PC-3 (cell line): Measurements from ENCODE around the gene KRTAP10-11. TPM values are rescaled to one million over a fixed set of nuclear protein-coding genes. Genes with fewer than 3 reads are reported as not detected.
"Not testable (repeated sequence)": the region's sequence is repeated elsewhere in the genome, so short reads cannot be mapped to it uniquely, and the experiment has no call there.

Experiments used
- ATAC-seq: fragments of 200-7000 bp; cut with Tn5 transposase; 2 replicates; pipeline ENCODE4 v1.9.1; 2020; ENCODE audit warnings: mild to moderate bottlenecking, moderate library complexity
- BruUV-seq: library from RNA; stranded (reverse); fragments of 400-500 nt; replicated peaks from 2 replicates; lab custom pipeline; 2021; lab: Mats Ljungman, UMichigan
- CTCF ChIA-PET: fragments of 300-600 bp; sonication (Branson Sonifier 250); formaldehyde crosslinking; loops from one replicate; lab custom pipeline; 2022; ENCODE audit warnings: antibody characterized with exemption; lab: Charles Lee
- POLR2A ChIA-PET: fragments of 300-600 bp; sonication (Branson Sonifier 250); formaldehyde crosslinking; loops from one replicate; lab custom pipeline; 2022; ENCODE audit warnings: antibody characterized with exemption; ENCODE audit not compliant: unreplicated experiment; lab: Charles Lee
- DNase-seq: peaks from one replicate; pipeline ENCODE4 v3.0.0-alpha.2; 2015
- H2AFZ ChIP-seq: fragments of 300-600 bp; sonication (generic); 2 replicates; pipeline ENCODE4 v1.6.0; 2016; ENCODE audit warnings: antibody characterized with exemption, low read length
- H3F3A ChIP-seq: fragments of 300-600 bp; sonication (generic); one replicate; pipeline ENCODE4 v1.6.0; 2017; ENCODE audit warnings: antibody characterized with exemption, low read length, control low read depth, mild to moderate bottlenecking; ENCODE audit not compliant: unreplicated experiment
- H3K27ac ChIP-seq: fragments of 300-600 bp; sonication (generic); 2 replicates; pipeline ENCODE4 v1.5.1; 2016; ENCODE audit warnings: mild to moderate bottlenecking, low read length
- H3K27me3 ChIP-seq: fragments of 300-600 bp; sonication (generic); 2 replicates; pipeline ENCODE4 v1.6.1; 2016; ENCODE audit warnings: low read length, mixed read lengths
- H3K36me3 ChIP-seq: fragments of 300-600 bp; sonication (generic); 2 replicates; pipeline ENCODE4 v1.6.1; 2016; ENCODE audit warnings: low read depth, mixed run types, low read length, mixed read lengths
- H3K4me1 ChIP-seq: fragments of 300-600 bp; sonication (generic); 2 replicates; pipeline ENCODE4 v1.5.1; 2016; ENCODE audit warnings: low read length; ENCODE audit not compliant: insufficient read depth
- H3K4me2 ChIP-seq: fragments of 300-600 bp; sonication (generic); 2 replicates; pipeline ENCODE4 v1.6.0; 2016; ENCODE audit warnings: low read length
- H3K4me3 ChIP-seq: fragments of 300-600 bp; sonication (generic); 2 replicates; pipeline ENCODE4 v1.5.1; 2016; ENCODE audit warnings: mild to moderate bottlenecking, low read length, mixed read lengths
- H3K79me2 ChIP-seq: fragments of 300-600 bp; sonication (generic); 2 replicates; pipeline ENCODE4 v1.6.1; 2017; ENCODE audit warnings: low read length, mixed read lengths
- H3K9ac ChIP-seq: fragments of 300-600 bp; sonication (generic); 2 replicates; pipeline ENCODE4 v1.6.0; 2016; ENCODE audit warnings: mild to moderate bottlenecking, low read length
- H3K9me2 ChIP-seq: fragments of 300-600 bp; sonication (generic); replicated peaks from 2 replicates; pipeline ENCODE4 v1.6.1; 2016; ENCODE audit warnings: mixed run types, low read length, mixed read lengths
- H3K9me3 ChIP-seq: fragments of 300-600 bp; sonication (generic); 2 replicates; pipeline ENCODE4 v1.6.1; 2016; ENCODE audit warnings: low read length, mixed read lengths
- H4K20me1 ChIP-seq: fragments of 300-600 bp; sonication (generic); 2 replicates; pipeline ENCODE4 v1.6.1; 2016; ENCODE audit warnings: low read length, mixed read lengths
- CTCF ChIP-seq: fragments of 300-600 bp; sonication (generic); conservative IDR thresholded peaks from 2 replicates; pipeline ENCODE4 v1.5.1; 2017; ENCODE audit warnings: antibody characterized with exemption, low read depth, mild to moderate bottlenecking, low read length
- EZH2 ChIP-seq: fragments of 300-600 bp; sonication (generic); IDR thresholded peaks from one replicate; pipeline ENCODE4 v1.6.1; 2017; ENCODE audit warnings: antibody characterized with exemption, mild to moderate bottlenecking, low read length; ENCODE audit not compliant: unreplicated experiment
- EZH2phosphoT487 ChIP-seq: fragments of 300-600 bp; sonication (generic); IDR thresholded peaks from 2 replicates; pipeline ENCODE4 v1.6.1; 2018; ENCODE audit warnings: mild to moderate bottlenecking, antibody characterized with exemption, low read length, borderline replicate concordance
- intact Hi-C: fragments of 100-400 bp; cut with micrococcal nuclease; formaldehyde crosslinking; loops from 2 replicates; pipeline ENCODE4 v1.9.0; 2023
- total RNA-seq: library from RNA; depleted of rRNA; stranded (reverse); fragments of >200 nt; gene quantifications from 2 replicates; pipeline ENCODE4 v1.2.3, GENCODE V29; 2014

KRTAP10-11 gene
- total RNA-seq, 1 experiment from 2014 or later = not detected

- POLR2A ChIA-PET = no interaction called here
- BruUV-seq = no TSS peak
- DNase-seq (no peak), ATAC-seq (no peak)
- no peaks in the 10 kb centered on the region for H3F3A ChIP-seq
- H3K27me3 ChIP-seq = no peaks in the 10 kb centered on the region
- no peak overlapping the region for H3K4me2 ChIP-seq
- H3K9me3 ChIP-seq = 0 out of 2 replicates have a peak, but pooled peaks cover 5% of the 10 kb centered on the region
- no peaks in the 10 kb centered on the region for H3K79me2 ChIP-seq
- no peaks in the 10 kb centered on the region for H3K4me1 ChIP-seq
- no peak overlapping the region for H3K27ac ChIP-seq
- TF ChIP-seq CTCF (no peak), EZH2phosphoT487 (no peak), EZH2 (no peak)
- intact Hi-C loops = no loop called here
- CTCF ChIA-PET = no interaction called here
- no peak overlapping the region for H2AFZ ChIP-seq
- no peaks in the 10 kb centered on the region for H3K36me3 ChIP-seq
- H4K20me1 ChIP-seq = no peaks in the 10 kb centered on the region
- H3K9me2 ChIP-seq = no peaks in the 10 kb centered on the region
- H3K9ac ChIP-seq = no peak overlapping the region
- H3K4me3 ChIP-seq = no peak overlapping the region
Observed at GRCh38 chr21:44658913-44659595, 12.8 kb downstream of the KRTAP10-11 start.

GRCh38 chr21:44661567-44661966 lies 15.4 kb downstream of the KRTAP10-11 start:
- DNase-seq, H3K4me3 ChIP-seq, H3F3A ChIP-seq, H3K27ac ChIP-seq, H3K36me3 ChIP-seq, H2AFZ ChIP-seq, H3K4me1 ChIP-seq, CTCF ChIA-PET, H3K27me3 ChIP-seq, ATAC-seq, BruUV-seq, H3K79me2 ChIP-seq, H3K9ac ChIP-seq, POLR2A ChIA-PET, H3K9me3 ChIP-seq, H3K4me2 ChIP-seq, H4K20me1 ChIP-seq, intact Hi-C loops, H3K9me2 ChIP-seq: not testable (repeated sequence)

- Histone ChIP-seq H3K4me3 (no peak overlapping the region), H3K79me2 (no peaks in the 10 kb centered on the region), H3K27ac (no peak overlapping the region), H3K9me3 (no peaks in the 10 kb centered on the region), H4K20me1 (no peaks in the 10 kb centered on the region), H3K36me3 (no peaks in the 10 kb centered on the region), H3K4me1 (peaks cover 11% of the 10 kb centered on the region; the same call in 1 of the 2 replicates), H2AFZ (no peak overlapping the region), H3K9ac (no peak overlapping the region), H3F3A (no peaks in the 10 kb centered on the region), H3K4me2 (no peak overlapping the region), H3K9me2 (no peaks in the 10 kb centered on the region), H3K27me3 (no peaks in the 10 kb centered on the region)
- BruUV-seq = no TSS peak
- ChIA-PET POLR2A (no interaction called here), CTCF (interaction anchor here (0.7 kb wide), 1 partner anchor 78 kb away, joined by 3 read pairs; no protein-coding TSS in a partner anchor)
- ATAC-seq (no peak), DNase-seq (no peak)
- intact Hi-C loops = no loop called here
- TF ChIP-seq EZH2 (no peak), CTCF (no peak), EZH2phosphoT487 (no peak)
Observed at GRCh38 chr21:44664691-44665090, 18.5 kb downstream of the KRTAP10-11 start.
